Neuronal stem cell (in vitro differentiated cells): ENCODE measurements around the gene WNT2.

Experiments used
- DNase-seq: peaks from one replicate; pipeline ENCODE4 v3.0.0-alpha.2; 2013; ENCODE audit warnings: low spot score
- H2AFZ ChIP-seq: one replicate; pipeline ENCODE4 v1.6.1; 2013; ENCODE audit warnings: mild to moderate bottlenecking, low read length, inconsistent platforms
- H2AK5ac ChIP-seq: 2 replicates; pipeline ENCODE4 v1.6.1; 2013; ENCODE audit warnings: low read depth, mild to moderate bottlenecking, inconsistent platforms, low read length, moderate library complexity, mixed read lengths
- H2BK120ac ChIP-seq: 2 replicates; pipeline ENCODE4 v1.6.1; 2013; ENCODE audit warnings: low read depth, mild to moderate bottlenecking, inconsistent platforms, low read length, moderate library complexity, mixed read lengths
- H2BK12ac ChIP-seq: one replicate; pipeline ENCODE4 v1.6.1; 2013; ENCODE audit warnings: low read length, inconsistent platforms
- H2BK15ac ChIP-seq: 2 replicates; pipeline ENCODE4 v1.6.1; 2013; ENCODE audit warnings: mild to moderate bottlenecking, low read length, inconsistent platforms, mixed read lengths
- H2BK5ac ChIP-seq: one replicate; pipeline ENCODE4 v1.6.1; 2013; ENCODE audit warnings: inconsistent platforms, mild to moderate bottlenecking, low read length, moderate library complexity
- H3K14ac ChIP-seq: one replicate; pipeline ENCODE4 v1.6.1; 2013; ENCODE audit warnings: low read length, inconsistent platforms
- H3K18ac ChIP-seq: 2 replicates; pipeline ENCODE4 v1.6.1; 2013; ENCODE audit warnings: low read length, inconsistent platforms
- H3K23ac ChIP-seq: 2 replicates; pipeline ENCODE4 v1.6.1; 2013; ENCODE audit warnings: low read depth, mild to moderate bottlenecking, mixed read lengths, low read length, inconsistent platforms; ENCODE audit not compliant: poor library complexity
- H3K27ac ChIP-seq: replicated peaks from 3 replicates; pipeline ENCODE4 v1.5.1; 2013; ENCODE audit warnings: low read length, inconsistent platforms
- H3K27me3 ChIP-seq, 3 experiments: 2 replicates each; pipeline ENCODE4 v1.6.1; 2013; ENCODE audit warnings: low read length in 3 of 3, mild to moderate bottlenecking in 2 of 3, inconsistent platforms in 1 of 3, low read depth in 1 of 3, mixed read lengths in 1 of 3, moderate library complexity in 1 of 3; ENCODE audit not compliant: control insufficient read depth in 3 of 3, insufficient read depth in 3 of 3
- H3K36me3 ChIP-seq, 2 donors: replicated peaks in 1 of 2; 2 replicates each; pipeline ENCODE4 v1.6.1; 2013; ENCODE audit warnings: low read length in 2 of 2; ENCODE audit not compliant: control insufficient read depth in 2 of 2, insufficient read depth in 2 of 2
- H3K4ac ChIP-seq: 2 replicates; pipeline ENCODE4 v1.6.1; 2013; ENCODE audit warnings: inconsistent platforms, mild to moderate bottlenecking, low read length, moderate library complexity
- H3K4me1 ChIP-seq, 2 donors: 1 replicate in 1 of 2; 2 replicates in 1 of 2; pipeline ENCODE4 v1.6.1; 2013; ENCODE audit warnings: low read length in 2 of 2, low read depth in 1 of 2; ENCODE audit not compliant: control insufficient read depth in 2 of 2, insufficient read depth in 1 of 2
- H3K4me2 ChIP-seq: one replicate; pipeline ENCODE4 v1.6.1; 2013; ENCODE audit warnings: mild to moderate bottlenecking, low read length, inconsistent platforms; ENCODE audit not compliant: insufficient read depth, poor library complexity, severe bottlenecking
- H3K4me3 ChIP-seq, 2 donors: 2 replicates each; pipeline ENCODE4 v1.5.1; 2013; ENCODE audit warnings: low read length in 2 of 2, mild to moderate bottlenecking in 2 of 2, inconsistent platforms in 1 of 2, moderate library complexity in 1 of 2
- H3K79me1 ChIP-seq: one replicate; pipeline ENCODE4 v1.6.1; 2013; ENCODE audit warnings: low read depth, mild to moderate bottlenecking, inconsistent platforms, low read length, moderate library complexity
- H3K9ac ChIP-seq: one replicate; pipeline ENCODE4 v1.6.1; 2013; ENCODE audit warnings: mild to moderate bottlenecking, low read depth, low read length, inconsistent platforms; ENCODE audit not compliant: poor library complexity
- H3K9me3 ChIP-seq, 2 donors: replicated peaks in 1 of 2; 2 replicates each; pipeline versions ENCODE3 to v1.6.1; 2013; ENCODE audit warnings: low read length in 2 of 2, mild to moderate bottlenecking in 2 of 2, inconsistent platforms in 1 of 2, low read depth in 1 of 2, mixed read lengths in 1 of 2, moderate library complexity in 1 of 2; ENCODE audit not compliant: control insufficient read depth in 2 of 2, insufficient read depth in 1 of 2
- H4K8ac ChIP-seq: one replicate; pipeline ENCODE4 v1.6.1; 2013; ENCODE audit warnings: low read depth, mild to moderate bottlenecking, inconsistent platforms, low read length, moderate library complexity
- H4K91ac ChIP-seq: one replicate; pipeline ENCODE4 v1.6.1; 2013; ENCODE audit warnings: low read length, low read depth, mild to moderate bottlenecking, inconsistent platforms; ENCODE audit not compliant: poor library complexity
- WGBS, 2 donors: extraction: QIAGEN DNeasy Blood & Tissue Kit; methylation state at CpG; one replicate each; pipeline ENCODE4 v1.1.7; 2013; ENCODE audit warnings: missing lambda C conversion rate in 2 of 2, mixed read lengths in 1 of 2; ENCODE audit not compliant: insufficient read length in 2 of 2, insufficient replicate concordance in 1 of 2; ENCODE audit errors: extremely low coverage in 2 of 2; 5-methylcytosine and 5-hydroxymethylcytosine counted together

Gene WNT2

GRCh38 chr7:117250245-117250644 is 72.6 kb downstream of the WNT2 start:
- no peak overlapping the region for H2BK15ac ChIP-seq
- peaks cover 2 to 5% of the 10 kb centered on the region in 2 donors for H3K4me1 ChIP-seq
- no peaks in the 10 kb centered on the region for H3K36me3 ChIP-seq
- no peak overlapping the region for H3K23ac ChIP-seq
- H3K4ac ChIP-seq = no peak overlapping the region
- H2BK5ac ChIP-seq = no peak overlapping the region
- no peak overlapping the region for H2BK12ac ChIP-seq
- no peak overlapping the region for H3K14ac ChIP-seq
- no peak overlapping the region for H3K27ac ChIP-seq
- H2BK120ac ChIP-seq = no peak overlapping the region
- no peak overlapping the region for H2AFZ ChIP-seq
- no peaks in the 10 kb centered on the region for H3K27me3 ChIP-seq
- H4K91ac ChIP-seq = no peak overlapping the region
- no peak overlapping the region for H3K9ac ChIP-seq
- no peak overlapping the region for H3K4me3 ChIP-seq
- H3K4me2 ChIP-seq = no peak overlapping the region
- H3K79me1 ChIP-seq = no peaks in the 10 kb centered on the region
- peaks cover 0 to 2% of the 10 kb centered on the region in 2 donors for H3K9me3 ChIP-seq
- H2AK5ac ChIP-seq = no peak overlapping the region
- no peak for DNase-seq
- H3K18ac ChIP-seq = no peak overlapping the region
- H4K8ac ChIP-seq = no peak overlapping the region

- Histone ChIP-seq H3K27me3 (no peaks in the 10 kb centered on the region), H2BK120ac (no peak overlapping the region), H2BK15ac (no peak overlapping the region), H2BK5ac (peak overlapping the region; percentile 42), H3K23ac (no peak overlapping the region), H3K9ac (no peak overlapping the region), H3K4me3 (no peak overlapping the region), H3K4me2 (no peak overlapping the region), H3K9me3 (peaks cover 0 to 2% of the 10 kb centered on the region in 2 donors), H2BK12ac (no peak overlapping the region), H3K18ac (no peak overlapping the region), H4K8ac (no peak overlapping the region), H3K14ac (no peak overlapping the region), H3K36me3 (no peaks in the 10 kb centered on the region), H3K4ac (no peak overlapping the region), H2AFZ (no peak overlapping the region), H3K4me1 (peaks cover 2 to 5% of the 10 kb centered on the region in 2 donors), H3K27ac (no peak overlapping the region), H2AK5ac (no peak overlapping the region), H3K79me1 (no peaks in the 10 kb centered on the region), H4K91ac (no peak overlapping the region)
- WGBS, 2 donors = 100% methylated on average over 2 of the region's 5 CpGs; no CpG with 5 or more reads in 1 of the 2 donors
- no peak for DNase-seq
These were observed 73.2 kb downstream of the WNT2 start for GRCh38 chr7:117249696-117250095.

DNA sequence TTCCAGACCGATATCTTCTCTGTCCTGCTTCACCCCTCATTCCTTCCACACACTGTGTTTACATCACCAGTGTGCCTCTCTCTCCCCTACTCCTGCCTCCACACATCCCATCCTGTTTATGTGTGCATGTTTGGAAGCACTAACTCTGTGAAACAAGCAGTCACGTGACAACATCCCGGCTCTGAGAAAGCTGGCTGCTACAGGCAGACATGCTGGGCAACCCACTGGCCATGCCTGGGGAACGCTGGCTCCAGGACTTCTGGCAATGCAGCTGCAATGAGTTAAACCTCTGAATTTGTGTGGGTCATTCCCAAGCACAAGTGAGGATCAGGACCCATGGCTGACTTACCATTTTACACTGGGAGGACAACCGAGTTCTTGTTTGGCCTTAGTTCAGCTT is 74.0 kb downstream of the WNT2 start:
- H3K27me3 ChIP-seq = no peaks in the 10 kb centered on the region
- no peaks in the 10 kb centered on the region for H3K36me3 ChIP-seq
- no peak overlapping the region for H3K23ac ChIP-seq
- H3K79me1 ChIP-seq = no peaks in the 10 kb centered on the region
- H3K14ac ChIP-seq = no peak overlapping the region
- H2BK5ac ChIP-seq = no peak overlapping the region
- H3K9ac ChIP-seq = no peak overlapping the region
- H2AK5ac ChIP-seq = no peak overlapping the region
- DNase-seq = no peak
- no peak overlapping the region for H3K18ac ChIP-seq
- no peak overlapping the region for H2BK15ac ChIP-seq
- no peak overlapping the region for H3K4me2 ChIP-seq
- no CpG with 5 or more reads among the region's 5 CpGs for WGBS, 2 donors
- no peak overlapping the region for H3K27ac ChIP-seq
- H4K8ac ChIP-seq = no peak overlapping the region
- H4K91ac ChIP-seq = no peak overlapping the region
- no peak overlapping the region for H3K4ac ChIP-seq
- no peak overlapping the region for H2BK120ac ChIP-seq
- H3K9me3 ChIP-seq = peaks cover 0 to 2% of the 10 kb centered on the region in 2 donors
- H3K4me3 ChIP-seq = no peak overlapping the region
- no peak overlapping the region for H2BK12ac ChIP-seq
- peak overlapping the region; percentile 76 for H2AFZ ChIP-seq
- peaks cover 2 to 5% of the 10 kb centered on the region in 2 donors for H3K4me1 ChIP-seq

- Histone ChIP-seq H3K18ac (no peak overlapping the region), H3K27me3 (no peaks in the 10 kb centered on the region), H3K27ac (no peak overlapping the region), H2BK120ac (no peak overlapping the region), H2BK5ac (no peak overlapping the region), H4K91ac (no peak overlapping the region), H3K9ac (no peak overlapping the region), H3K79me1 (no peaks in the 10 kb centered on the region), H3K4me2 (no peak overlapping the region), H3K4me1 (peaks cover 2 to 5% of the 10 kb centered on the region in 2 donors), H3K9me3 (peaks cover 0 to 2% of the 10 kb centered on the region in 2 donors), H3K4me3 (no peak overlapping the region), H3K23ac (no peak overlapping the region), H3K14ac (no peak overlapping the region), H3K4ac (no peak overlapping the region), H3K36me3 (no peaks in the 10 kb centered on the region), H4K8ac (no peak overlapping the region), H2AFZ (peak overlapping the region; percentile 54), H2AK5ac (no peak overlapping the region), H2BK12ac (no peak overlapping the region), H2BK15ac (no peak overlapping the region)
- no peak for DNase-seq
- WGBS, 2 donors = no CpG with 5 or more reads among the region's 4 CpGs
These were observed 75.0 kb downstream of the WNT2 start for GRCh38 chr7:117247809-117248208.
